HUDEP-2 (cell line): ENCODE data around the gene SLC17A8.
"Not testable (repeated sequence)": the region's sequence is repeated elsewhere in the genome, so short reads cannot be mapped to it uniquely, and the experiment has no call there.

Source experiments
- DNase-seq, 76 experiments: peaks; one replicate each; lab custom pipeline; 2025; ENCODE audit not compliant: unreplicated experiment in 76 of 76; lab: John Stamatoyannopoulos, UW

SLC17A8 gene

DNA sequence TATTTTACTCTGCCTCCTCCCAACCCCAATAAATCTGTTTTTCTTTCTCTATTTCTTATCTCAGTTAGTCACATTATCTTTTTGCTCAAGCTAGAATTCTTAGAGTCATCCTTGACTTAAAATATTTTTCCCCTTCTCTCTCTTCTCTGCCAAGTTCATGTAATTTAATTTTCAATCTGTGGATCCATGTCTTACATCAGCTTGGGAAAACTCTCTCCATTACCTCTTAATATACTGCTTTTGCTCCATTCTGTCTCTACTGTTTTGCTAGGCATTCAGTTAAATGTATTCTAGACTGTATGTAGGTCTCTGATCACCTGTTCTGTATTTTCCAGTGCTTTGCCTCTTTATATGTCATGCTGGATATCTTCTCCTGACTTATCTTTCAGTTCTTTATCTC is 65.8 kb downstream of the SLC17A8 start:
- DNase-seq: no peak

DNA sequence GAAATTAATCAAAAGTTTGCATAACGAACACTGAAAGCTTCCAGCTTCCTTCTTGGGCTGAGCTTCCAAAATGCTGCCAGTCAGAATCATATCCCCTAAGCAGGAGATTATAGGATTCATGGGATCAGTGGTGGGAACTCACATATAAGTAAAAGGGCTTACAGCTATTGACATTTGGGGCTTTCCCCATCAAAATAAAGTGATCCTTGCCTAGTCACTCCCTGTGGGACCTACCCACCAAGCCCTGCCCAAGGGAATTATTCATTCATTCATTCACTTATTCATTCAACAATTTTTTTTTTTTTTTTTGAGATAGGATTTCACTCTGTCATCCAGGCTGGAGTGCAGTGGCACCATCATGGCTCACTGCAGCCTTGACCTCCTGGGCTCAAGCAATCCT is 69.3 kb downstream of the SLC17A8 start:
- DNase-seq: no peak

DNA sequence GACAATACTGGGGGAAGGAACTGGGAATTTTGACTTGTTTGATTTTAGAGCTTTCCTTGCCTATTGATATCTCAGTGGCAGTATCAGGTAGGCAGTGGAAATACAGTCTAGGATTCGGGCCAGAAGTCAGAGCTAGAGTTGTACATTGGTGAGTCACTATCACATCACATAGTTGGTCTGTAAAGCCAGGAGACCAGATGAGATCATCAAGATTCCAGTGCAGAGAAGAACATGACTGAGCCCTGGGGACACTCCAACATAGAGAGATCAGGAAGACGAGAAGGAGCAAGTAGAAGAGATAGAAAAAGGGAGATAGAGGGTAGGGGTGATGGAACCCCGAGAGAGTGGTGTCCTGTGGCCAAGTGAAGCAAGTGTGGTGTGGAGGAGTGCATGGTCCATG is 70.2 kb downstream of the SLC17A8 start:
- no peak for DNase-seq

DNA sequence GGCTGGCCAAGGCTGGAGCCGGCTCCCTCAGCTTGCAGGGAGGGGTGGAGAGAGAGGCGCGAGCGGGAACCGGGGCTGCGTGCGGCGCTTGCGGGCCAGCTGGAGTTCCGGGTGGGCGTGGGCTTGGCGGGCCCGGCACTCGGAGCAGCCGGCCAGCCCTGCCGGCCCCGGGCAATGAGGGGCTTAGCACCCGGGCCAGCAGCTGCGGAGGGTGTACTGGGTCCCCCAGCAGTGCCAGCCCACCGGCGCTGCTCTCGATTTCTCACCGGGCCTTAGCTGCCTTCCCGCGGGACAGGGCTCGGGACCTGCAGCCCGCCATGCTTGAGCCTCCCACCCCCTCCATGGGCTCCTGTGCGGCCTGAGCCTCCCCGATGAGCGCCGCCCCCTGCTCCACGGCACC is 73.4 kb downstream of the SLC17A8 start:
- DNase-seq: not testable (repeated sequence)

DNA sequence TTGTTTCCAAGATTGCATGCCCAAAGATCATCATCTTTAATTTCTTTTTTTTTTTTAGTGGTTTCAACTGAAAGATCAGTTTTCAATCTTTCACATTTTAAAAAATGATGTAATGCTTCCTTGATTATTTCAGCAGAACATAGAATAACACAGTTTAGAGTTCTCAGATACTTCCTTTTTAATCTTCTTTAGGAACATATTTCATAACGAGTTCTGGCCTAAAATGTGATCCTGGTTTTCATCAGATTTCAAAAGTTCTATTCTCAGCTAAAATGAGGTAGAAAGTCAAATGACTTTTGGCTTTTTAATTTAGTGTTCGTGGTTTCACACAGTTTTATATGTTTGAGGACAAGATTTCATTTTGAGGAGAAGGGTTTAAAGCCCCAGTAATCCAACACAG is 76.8 kb downstream of the SLC17A8 start:
- no peak for DNase-seq

DNA sequence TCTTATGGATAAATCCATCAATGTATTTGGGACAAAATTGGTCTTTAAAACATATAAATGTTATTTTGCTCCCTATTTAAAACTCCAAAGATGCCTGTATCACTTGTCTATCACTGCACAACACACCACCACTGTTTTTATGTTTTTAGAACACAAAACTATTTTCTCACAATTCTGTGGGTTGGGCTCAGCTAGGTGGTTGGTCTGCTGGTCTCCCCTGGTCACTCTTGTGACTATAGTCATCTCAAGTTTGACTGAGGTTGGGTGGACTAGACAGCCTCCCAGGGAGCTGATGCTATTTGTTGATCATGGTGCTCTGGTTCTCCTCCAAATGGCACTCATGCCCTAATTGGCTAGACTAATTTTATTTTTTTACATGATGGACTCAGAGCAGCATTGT is 77.3 kb downstream of the SLC17A8 start:
- no peak for DNase-seq

DNA sequence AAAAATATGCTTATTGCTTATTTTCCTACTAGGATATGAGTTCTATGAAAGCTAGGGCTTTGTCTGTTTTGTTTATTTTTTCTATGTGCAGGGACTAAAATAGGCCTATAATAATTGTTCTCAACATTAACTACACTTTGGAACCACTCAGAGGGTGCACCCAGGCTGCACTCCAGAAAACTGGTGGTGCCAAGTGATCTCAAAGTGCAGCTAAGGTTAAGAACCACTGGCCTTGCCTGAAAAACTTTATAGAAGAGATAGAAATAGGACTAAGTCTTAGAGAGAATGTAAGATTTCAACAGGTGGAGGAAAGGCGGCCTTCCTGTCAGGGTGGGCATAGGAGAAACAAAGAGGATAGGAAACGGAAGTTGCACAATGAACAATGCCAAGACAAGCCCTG is 79.1 kb downstream of the SLC17A8 start:
- no peak for DNase-seq

DNA sequence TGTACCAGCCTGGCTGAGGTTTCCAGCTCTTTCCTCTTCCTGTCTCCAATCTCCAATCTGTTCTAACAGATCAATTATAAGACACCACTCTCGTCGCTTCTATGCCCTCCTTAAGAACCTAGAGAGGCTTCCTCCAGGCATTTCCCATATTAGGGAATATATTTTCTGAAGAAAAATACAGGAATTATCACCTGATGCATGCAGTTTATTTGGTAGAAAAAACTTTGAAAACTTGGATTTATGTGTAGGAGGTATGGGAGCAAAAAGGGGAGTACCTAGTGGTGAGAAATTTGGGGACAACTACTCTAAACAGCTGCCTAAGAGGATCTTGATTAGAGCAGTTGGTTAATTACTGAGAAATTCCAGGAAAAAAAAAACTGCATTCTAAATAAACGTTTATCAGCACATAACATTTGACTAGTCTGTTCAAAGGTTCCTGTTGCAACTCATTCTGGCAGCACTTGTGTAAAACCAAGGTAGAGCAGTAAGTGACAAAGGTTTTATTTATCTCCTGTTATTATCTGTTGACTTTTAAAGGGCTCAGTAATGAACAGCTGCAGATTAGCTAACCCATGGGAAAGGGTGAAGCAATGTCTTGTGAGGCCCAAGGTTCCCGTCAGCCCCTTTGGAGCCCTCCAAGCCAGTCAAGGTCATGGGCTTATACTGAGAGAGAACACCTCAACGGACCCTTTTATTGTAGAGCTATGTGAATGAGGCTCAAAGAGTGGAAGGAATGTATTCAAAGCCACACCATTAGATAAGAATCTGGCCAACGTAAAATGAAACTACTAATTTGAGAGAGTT is 80.4 kb downstream of the SLC17A8 start:
- DNase-seq: peak in 5 of 76 experiments; percentile 0 to 72 (median 22)

DNA sequence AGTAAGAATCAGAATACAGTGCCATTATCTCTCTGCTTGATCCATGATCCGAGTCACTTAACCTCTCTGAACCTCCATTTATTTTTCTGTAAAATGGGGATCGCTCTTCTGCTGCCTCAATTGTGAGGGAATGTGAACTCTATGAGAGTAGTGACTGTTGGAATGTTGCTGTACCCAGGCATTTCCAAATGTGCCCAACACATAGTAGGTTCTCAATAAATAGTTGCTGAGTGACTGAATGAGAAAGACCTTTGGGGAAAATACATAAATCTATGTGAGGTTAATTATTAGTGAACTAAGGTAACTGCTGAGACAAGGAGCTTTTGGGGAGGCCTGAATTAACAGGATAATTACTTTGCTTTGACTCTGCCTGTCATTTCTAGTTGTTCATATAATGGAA is 82.9 kb downstream of the SLC17A8 start:
- DNase-seq: no peak

DNA sequence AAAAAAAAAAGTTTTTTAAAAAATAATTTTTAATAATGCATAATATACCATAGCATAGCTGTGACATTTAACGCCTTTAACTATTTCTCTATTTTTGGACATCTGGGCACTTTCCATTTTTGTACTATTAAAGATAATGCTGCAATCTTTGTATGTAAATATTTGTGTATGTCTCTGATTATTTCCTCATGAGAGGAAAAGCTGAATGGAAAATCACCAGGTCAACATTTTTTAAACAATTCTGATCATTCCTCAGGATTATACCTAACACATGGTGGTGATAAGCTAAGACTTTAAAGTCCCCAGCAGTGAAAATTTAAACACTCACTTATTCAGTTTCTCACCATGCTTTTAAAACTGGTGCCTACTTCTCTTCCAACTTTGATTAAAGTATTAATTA is 85.5 kb downstream of the SLC17A8 start:
- DNase-seq: no peak

DNA sequence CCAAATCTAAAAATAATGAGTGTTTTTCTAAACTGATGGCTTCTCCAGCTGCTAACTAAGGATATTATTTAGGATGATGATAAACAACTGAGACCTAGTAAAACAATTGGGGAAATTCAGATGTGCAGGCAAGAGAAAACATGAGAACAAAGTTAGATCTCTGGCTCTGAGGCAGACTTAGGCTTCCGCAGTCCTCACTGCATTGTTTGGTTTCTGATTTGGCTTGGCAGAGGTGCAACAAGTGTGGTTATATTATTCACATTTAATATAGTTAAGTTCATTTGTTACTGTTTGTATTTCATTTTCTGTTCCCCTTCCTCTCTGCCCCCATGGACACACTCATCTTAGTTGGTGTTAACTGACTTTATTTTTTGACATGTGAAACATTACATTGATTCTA is 86.6 kb downstream of the SLC17A8 start:
- no peak for DNase-seq

DNA sequence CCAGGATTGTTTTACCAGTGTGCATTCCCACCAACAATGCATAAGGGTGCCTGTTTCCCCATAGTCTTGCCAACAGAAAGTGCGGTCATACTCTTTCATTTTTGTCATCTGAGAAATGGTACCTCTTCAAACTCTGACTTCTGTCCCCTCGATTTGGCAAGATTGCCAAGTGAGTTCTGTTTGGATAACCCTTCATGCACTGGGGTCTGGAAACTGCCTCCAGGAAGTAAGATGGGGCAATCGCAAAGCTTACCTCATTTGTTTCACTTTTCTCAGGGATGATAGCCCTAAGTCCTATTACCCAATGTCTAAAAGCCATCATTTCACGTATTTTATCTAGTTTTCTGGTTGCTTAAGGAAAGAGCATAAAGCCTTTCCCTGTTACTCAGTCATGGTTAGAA is 88.2 kb downstream of the SLC17A8 start:
- DNase-seq: no peak

DNA sequence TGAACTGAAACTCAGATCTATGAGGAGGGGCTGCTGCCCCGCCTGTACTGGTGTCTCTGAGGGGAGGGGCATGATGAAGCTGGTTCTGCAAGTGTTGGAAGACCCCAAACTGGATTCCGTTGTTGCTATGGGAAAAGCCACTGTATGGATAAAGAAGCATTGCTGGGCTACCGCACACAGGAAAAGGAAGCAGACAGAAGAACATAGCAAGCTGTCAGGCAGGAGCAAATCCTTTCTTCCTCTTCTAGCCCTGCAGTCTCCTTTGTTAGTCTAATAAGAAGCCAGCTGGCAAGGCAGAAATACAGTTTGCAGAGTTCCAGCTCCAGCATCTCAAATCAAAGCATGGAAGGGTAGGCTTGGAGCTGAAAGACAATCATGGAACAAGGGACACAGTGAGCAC is 90.5 kb downstream of the SLC17A8 start:
- DNase-seq: no peak

DNA sequence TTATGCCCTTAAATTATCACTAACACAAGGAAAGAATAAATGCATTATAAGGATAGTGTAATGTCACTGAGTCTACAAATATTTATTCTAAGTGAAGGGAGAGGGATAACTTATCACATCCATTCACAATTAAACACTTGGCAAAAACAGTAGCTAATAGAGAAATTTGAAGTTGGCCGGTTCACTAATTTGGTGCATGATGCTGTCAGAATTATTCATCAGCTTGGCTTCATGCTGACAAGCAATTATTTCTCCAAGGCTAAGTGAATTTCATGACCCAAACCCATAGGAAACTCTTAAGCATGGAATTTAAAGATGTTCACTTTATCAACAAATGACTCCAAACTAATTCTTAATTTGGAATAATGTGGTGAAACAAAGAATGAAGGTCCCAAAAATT is 91.8 kb downstream of the SLC17A8 start:
- no peak for DNase-seq

DNA sequence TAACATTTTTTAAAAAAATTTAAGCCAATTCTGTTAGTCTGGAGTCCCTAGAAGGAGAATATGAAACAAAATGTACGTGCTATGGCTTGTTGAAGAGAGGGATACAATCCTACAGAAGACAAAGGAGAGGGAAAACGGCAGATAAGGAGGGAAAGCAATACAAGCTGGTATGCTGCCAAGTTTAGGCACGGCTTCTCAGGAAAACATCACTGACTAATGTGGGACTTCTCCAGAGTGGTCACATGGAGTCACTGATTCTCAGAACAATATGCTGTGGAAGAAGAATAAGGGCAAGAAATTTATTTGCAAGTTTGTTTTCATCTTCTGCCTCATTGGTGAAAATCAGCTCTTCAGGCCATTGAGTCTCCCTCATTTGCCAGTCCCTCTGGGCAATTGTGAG is 93.9 kb downstream of the SLC17A8 start:
- no peak for DNase-seq

DNA sequence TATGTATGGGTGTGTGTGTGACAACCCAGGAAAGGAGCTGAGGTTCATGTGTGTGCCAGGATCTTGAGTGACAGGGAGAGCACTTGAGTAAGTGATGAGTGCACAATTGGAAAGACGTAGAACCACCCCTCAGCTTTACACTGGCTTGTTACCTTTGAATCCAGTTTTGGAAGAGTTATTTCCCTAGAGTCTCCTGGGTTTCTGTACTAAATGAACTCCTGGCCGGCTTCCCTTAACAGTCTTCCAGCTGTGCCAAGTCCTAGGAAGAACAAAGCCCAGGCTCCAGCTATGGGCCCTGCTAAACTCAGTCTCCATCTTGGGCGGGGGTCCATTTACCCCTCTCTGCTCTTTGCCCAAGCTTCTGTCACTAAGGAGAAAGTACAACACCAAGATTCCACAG is 97.1 kb downstream of the SLC17A8 start:
- no peak for DNase-seq

DNA sequence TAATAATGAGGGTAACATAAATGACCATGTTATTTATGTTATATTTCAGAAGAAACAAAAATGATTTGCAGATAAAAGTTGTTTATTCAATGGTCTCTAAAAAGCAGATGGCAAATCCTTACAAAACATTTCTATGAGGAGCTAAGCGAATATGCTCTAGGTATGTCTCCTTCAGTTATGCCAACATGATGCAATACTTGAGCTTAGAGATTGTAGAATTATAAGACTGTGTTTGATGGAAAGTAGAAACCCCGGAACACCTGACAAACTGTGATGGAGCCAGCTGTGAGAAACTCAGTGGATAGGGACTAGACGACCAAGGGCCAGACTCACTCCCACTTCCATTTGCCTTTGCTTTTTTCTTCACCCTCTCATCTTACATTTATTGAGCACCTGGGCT is 99.0 kb downstream of the SLC17A8 start:
- no peak for DNase-seq

DNA sequence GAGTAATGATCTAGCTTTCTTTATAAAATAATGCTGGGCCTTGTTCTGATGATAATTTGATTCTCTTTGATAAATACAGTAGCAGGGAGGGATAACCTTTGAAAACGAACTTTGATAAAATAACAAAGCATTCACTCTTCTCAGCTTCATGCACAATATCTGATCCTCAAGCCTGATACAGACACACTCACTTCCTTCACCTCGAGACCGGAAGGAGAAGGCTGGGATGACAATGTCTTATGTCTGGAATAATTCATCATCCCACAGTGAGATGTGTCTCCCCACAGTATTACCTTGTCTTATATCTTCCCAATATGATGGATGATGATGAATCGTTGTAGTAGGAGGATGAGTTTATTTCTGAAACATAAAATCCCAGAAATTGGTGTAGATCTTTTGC is 101.3 kb downstream of the SLC17A8 start:
- DNase-seq: no peak

DNA sequence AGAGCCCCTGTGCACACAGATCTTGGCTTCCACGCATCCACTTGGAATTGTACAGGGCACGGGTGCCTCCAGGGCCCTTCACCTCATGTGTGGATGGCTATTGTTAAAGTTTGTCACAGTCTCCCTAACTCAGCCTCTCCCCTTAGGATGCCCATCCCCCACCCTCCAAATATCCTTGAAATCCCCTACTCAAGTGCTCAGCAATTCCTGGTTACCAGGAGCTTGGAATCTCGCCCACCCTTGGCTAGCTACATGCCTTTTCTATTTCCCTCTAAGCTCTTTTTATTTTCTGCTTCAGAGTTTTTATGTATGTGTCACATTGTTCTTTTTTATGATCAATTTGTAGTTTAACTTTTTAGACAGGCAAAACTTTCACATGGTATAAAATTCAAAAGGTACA is 103.8 kb downstream of the SLC17A8 start:
- no peak for DNase-seq

DNA sequence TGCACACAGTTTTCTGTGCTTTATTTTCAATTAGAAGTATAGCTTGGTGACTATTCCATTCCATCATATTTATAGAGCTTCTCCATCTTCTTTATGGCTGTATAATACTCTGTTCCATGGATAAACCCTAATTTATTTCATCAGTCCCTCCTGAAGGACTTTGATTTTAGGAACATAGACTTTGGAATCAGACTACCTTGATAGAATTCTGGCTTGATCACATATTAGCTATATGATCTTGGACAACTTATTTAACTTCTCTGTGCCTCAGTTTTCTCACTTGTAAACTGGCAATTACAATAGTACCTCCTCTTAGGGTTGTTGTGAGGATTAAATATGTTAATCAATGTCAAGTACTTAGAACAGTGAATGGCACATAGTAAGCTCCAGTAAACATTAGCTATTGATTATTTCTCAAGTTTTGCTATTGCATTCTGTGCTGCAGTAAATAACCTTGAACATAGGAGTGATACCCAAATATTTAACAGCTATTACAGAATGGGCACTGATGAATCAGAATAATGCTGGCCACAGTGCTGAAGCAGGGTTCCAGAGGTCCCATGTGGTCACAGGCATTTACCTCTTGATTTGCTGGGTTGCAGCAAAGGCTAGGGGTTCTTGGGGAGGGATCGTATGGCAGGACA is 104.6 kb downstream of the SLC17A8 start:
- DNase-seq: no peak

DNA sequence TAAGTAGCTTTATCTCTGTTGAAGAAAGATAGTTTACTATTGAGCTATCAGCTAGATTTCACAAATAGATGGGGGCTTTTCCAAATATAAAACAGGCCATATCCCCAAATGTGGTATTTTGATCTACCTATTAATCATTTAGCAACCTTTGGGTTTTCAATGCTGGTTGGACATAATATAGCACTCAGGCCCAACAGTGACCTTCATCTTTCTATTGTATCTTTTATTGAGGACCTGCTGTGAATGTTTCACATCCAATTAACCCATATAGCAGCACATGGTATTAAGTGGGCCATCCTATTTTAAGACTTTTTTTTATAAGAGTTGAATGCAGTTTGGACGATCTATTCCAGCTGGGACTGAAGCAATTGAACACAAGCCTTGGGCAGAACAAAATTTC is 106.8 kb downstream of the SLC17A8 start:
- DNase-seq: no peak

DNA sequence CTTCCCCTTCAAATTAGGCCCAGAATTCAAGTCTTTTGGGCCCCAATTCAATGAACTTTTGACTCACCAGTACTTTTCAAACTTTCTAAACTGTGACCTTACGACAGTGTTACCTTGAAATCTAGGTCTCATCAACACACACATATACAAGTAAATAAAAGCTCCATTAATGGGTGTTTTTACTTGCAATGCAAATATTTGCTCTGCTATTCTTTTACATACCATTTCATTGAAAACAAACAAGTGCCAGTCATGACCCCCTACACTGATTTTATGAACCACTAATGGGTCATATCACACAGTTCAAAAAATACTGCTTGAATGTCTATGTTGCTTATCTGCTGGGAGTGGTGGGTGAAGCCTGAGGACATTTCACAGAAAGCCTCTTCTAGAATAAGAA is 107.7 kb downstream of the SLC17A8 start:
- DNase-seq: no peak

DNA sequence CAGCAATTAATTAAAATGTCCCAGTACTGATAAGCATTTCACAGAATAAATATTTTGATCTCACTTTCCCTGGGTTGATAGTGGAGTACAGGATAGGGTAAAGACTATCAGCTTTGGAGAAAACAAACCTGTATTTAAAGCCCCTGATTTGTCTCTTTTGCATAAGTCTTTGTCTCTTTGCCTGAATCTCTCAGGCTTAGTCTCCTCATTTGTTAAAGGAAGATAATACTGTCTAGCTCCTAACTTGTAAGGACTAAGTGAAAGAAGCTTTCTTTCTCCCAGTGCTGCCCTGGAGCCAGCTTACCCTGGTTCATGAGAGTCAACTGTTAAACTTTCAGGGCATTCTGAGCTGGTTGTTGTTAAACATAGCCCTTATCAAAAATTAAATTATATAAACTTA is 111.3 kb downstream of the SLC17A8 start:
- DNase-seq: no peak
